Measurements from ENCODE around the gene GNAS-AS1.

DNA sequence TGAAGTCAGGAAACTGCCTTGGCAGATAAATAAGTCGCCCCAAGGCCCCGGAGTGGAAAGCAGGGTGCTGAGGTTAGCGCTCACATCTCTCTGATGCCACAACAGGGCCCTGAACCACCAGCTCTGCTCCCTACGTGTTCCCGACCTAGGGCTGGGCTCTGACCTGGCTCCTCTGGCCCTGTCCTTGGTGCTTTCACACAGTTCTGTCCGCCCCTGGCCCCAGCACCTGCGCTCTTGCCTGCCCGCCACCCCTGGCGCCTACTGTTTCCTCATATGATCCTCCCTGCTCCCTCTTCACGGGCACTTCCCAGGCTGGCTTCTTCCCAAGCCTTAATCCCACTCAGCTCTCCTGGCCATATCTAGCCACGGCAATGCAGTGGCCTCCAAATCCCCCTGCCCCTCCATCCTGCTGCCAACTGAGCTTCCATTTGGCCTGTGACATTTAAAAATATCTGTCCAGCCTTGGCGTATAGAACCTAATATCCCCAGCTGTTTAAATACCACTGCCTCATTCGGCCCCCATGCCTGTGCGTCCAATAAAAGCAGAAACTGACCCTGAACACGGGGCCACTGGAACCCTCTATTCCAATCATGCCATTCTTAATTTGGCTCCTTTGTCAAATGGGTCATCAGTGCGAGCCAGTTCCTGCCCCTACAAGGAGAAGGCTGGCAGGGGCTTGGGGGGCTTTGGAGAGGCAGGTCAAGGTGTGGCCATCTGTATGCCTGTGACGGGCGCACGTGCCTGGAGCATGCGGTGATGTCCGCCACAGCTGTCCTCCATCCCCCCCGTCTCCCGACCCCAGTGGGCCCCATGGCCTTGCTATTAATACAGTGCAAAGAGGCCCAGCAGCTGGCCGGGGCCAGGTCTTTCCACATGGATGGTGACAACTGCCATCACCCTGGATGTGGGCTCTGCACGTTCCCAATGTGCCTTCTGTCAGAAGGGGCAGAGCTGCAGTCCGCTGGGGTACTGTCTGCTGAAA lies 27.7 kb downstream of the GNAS-AS1 start:
- TF ChIP-seq POLR2AphosphoS5 (IDR thresholded peaks at IDR 0.05; ENCODE audit: low read depth, low read length) (no peak), POLR2A (IDR thresholded peaks at IDR 0.05; ENCODE audit: low read depth, low read length) (no peak)

Data from GM12892 (cell line).